Esophagus mucosa (tissue), 1 donor: ENCODE results near the gene ABHD17A. TPM values are rescaled to one million over a fixed set of nuclear protein-coding genes. Genes with fewer than 3 reads are reported as not detected.

ENCODE experiments used
- ATAC-seq: fragments of 200-7000 bp; cut with Tn5 transposase; one replicate; pipeline ENCODE4 v1.9.1; 2020
- total RNA-seq: library from RNA; stranded (reverse); gene quantifications from one replicate; pipeline ENCODE4 v1.2.4, GENCODE V29; 2023
- donor health status: DM: yes; HTN: yes; CAD: no.

Gene ABHD17A
- total RNA-seq, 1 donor from 2014 or later: 50.9 TPM

- ATAC-seq: peak; percentile 84
These were observed 21.4 kb downstream of the ABHD17A start for GRCh38 chr19:1863638-1864479.

- ATAC-seq: no peak
These were observed 22.0 kb downstream of the ABHD17A start, which contains the start of gene KLF16 for GRCh38 chr19:1863328-1863637. Gene KLF16 (minus strand): TSS chr19:1863579. CDS start chr19:1863497, 82 bp downstream.

GRCh38 chr19:1862424-1863327 is 22.6 kb downstream of the ABHD17A start:
- no peak for ATAC-seq

GRCh38 chr19:1862068-1862423 is 23.2 kb downstream of the ABHD17A start:
- no peak for ATAC-seq

- ATAC-seq: no peak
These were observed 23.7 kb downstream of the ABHD17A start for GRCh38 chr19:1861599-1862031.

- ATAC-seq: no peak
These were observed 24.3 kb downstream of the ABHD17A start for GRCh38 chr19:1860821-1861598.

- no peak for ATAC-seq
These were observed 25.1 kb downstream of the ABHD17A start for GRCh38 chr19:1860042-1860775.

- no peak for ATAC-seq
These were observed 25.9 kb downstream of the ABHD17A start for GRCh38 chr19:1859331-1859781.

GRCh38 chr19:1858412-1859081 is 26.7 kb downstream of the ABHD17A start:
- ATAC-seq: no peak

GRCh38 chr19:1857648-1858326 is 27.5 kb downstream of the ABHD17A start:
- ATAC-seq: no peak

- peak; percentile 49 for ATAC-seq
These were observed 28.3 kb downstream of the ABHD17A start for GRCh38 chr19:1856698-1857603.

- no peak for ATAC-seq
These were observed 29.0 kb downstream of the ABHD17A start for GRCh38 chr19:1856345-1856697.

GRCh38 chr19:1855828-1856255 is 29.5 kb downstream of the ABHD17A start:
- no peak for ATAC-seq

- peak; percentile 74 for ATAC-seq
These were observed 30.1 kb downstream of the ABHD17A start for GRCh38 chr19:1855040-1855827.

GRCh38 chr19:1854542-1855039 is 30.7 kb downstream of the ABHD17A start:
- ATAC-seq: no peak

GRCh38 chr19:1854039-1854541 is 31.2 kb downstream of the ABHD17A start:
- ATAC-seq: no peak

- ATAC-seq: peak; percentile 48
These were observed 31.8 kb downstream of the ABHD17A start for GRCh38 chr19:1853295-1854038.
